ENCODE data around the gene SPATS2. TPM values are rescaled to one million over a fixed set of nuclear protein-coding genes. Genes with fewer than 3 reads are reported as not detected.
A peak's percentile ranks its signal among the peaks of the same experiment; 100 is the strongest.

Gene SPATS2
- total RNA-seq, 2 donors from 2014 or later, result 17.2 to 21.9 TPM

DNA sequence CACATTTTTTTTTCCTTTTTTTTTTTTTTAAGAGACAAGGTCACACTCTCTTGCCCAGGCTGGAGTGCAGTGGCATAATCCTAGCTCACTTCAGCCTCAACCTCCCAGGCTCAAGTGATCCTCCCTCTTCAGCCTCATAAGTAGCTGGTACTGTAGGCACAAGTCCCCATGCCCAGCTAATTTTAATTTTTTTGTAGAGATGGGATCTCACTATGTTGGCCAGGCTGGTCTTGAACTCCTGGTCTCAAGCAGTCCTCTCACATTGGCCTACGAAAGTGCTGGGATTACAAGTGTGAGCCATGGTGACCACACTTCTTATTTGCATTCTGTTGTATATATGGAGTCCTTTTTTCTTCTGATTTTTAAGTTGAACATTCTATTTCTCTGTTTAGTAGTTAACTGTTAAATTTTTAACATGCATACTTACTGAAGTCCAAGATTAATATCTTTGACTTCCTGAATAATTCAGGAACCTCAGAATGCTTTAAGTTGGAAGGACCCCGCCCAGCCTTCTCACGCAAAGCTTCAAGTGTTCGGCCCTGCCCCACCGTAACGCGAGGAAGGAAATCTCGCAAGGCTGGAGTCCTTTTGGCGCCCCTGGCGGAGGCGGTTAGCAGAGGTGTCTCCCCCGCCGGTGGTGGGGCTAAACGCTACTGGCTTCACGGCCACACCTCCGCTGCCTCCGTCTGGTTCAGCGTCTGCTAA lies 21.6 kb downstream of the SPATS2 start:
- no peaks in the 10 kb centered on the region for H3K27me3 ChIP-seq
- H3K36me3 ChIP-seq, result no peaks in the 10 kb centered on the region
- intact Hi-C loops (cut with DNase I), result no loop called here
- peak; percentile 22 for DNase-seq
- no peak overlapping the region for H3K27ac ChIP-seq
- no peak overlapping the region for H3K9ac ChIP-seq (ENCODE audit: low read depth in 2 of 2, low read length in 2 of 2)
- H3K9me3 ChIP-seq, result no peaks in the 10 kb centered on the region
- TF ChIP-seq, protein P1, sequence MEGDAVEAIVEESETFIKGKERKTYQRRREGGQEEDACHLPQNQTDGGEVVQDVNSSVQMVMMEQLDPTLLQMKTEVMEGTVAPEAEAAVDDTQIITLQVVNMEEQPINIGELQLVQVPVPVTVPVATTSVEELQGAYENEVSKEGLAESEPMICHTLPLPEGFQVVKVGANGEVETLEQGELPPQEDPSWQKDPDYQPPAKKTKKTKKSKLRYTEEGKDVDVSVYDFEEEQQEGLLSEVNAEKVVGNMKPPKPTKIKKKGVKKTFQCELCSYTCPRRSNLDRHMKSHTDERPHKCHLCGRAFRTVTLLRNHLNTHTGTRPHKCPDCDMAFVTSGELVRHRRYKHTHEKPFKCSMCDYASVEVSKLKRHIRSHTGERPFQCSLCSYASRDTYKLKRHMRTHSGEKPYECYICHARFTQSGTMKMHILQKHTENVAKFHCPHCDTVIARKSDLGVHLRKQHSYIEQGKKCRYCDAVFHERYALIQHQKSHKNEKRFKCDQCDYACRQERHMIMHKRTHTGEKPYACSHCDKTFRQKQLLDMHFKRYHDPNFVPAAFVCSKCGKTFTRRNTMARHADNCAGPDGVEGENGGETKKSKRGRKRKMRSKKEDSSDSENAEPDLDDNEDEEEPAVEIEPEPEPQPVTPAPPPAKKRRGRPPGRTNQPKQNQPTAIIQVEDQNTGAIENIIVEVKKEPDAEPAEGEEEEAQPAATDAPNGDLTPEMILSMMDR (IDR thresholded peaks at IDR 0.05), result no peak
- no peak overlapping the region for H3K4me3 ChIP-seq
- no peaks in the 10 kb centered on the region for H3K4me1 ChIP-seq

DNA sequence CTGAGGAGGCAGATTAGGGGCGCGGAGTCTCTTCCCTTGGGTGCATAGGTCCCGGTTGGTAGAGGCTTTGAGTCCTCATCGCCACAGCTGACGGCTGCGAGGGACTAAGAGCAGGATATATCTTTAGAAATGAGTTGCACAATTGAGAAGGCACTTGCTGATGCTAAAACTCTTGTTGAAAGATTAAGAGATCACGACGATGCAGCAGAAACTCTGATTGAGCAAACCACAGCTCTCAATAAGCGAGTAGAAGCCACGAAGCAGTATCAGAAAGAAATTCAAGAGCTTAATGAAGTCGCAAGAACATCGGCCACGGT lies 22.1 kb downstream of the SPATS2 start:
- DNase-seq, result no peak
- H3K27ac ChIP-seq, result no peak overlapping the region
- intact Hi-C loops (cut with DNase I), result no loop called here
- TF ChIP-seq, protein P1 (IDR thresholded peaks at IDR 0.05), result no peak
- no peaks in the 10 kb centered on the region for H3K4me1 ChIP-seq
- no peaks in the 10 kb centered on the region for H3K9me3 ChIP-seq
- no peaks in the 10 kb centered on the region for H3K27me3 ChIP-seq
- H3K36me3 ChIP-seq, result no peaks in the 10 kb centered on the region
- H3K4me3 ChIP-seq, result no peak overlapping the region
- H3K9ac ChIP-seq (ENCODE audit: low read depth in 2 of 2, low read length in 2 of 2), result no peak overlapping the region

DNA sequence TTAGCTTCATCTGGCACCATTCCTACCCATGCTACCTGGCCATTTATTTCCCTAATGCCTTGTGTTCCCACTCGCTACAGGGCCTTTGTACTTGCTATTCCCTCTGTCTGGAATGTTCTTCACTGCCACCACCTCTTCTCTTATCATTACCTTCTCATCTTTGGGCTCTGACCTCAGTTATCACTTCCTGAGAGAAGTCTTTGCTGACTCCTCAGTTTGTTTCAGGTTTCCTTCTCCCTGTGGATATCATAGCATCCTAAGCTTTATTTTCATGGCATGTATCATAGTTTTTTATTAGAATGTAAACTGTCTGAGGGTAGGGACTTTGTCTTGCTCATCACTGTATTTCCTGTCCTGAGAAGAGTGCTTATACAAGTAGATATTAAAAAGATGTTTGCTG lies 29.7 kb downstream of the SPATS2 start:
- H3K9ac ChIP-seq (ENCODE audit: low read depth in 2 of 2, low read length in 2 of 2), result no peak overlapping the region
- H3K27ac ChIP-seq, result no peak overlapping the region
- no peak overlapping the region for H3K4me3 ChIP-seq
- no peaks in the 10 kb centered on the region for H3K9me3 ChIP-seq
- no peaks in the 10 kb centered on the region for H3K4me1 ChIP-seq
- TF ChIP-seq, protein P1 (IDR thresholded peaks at IDR 0.05), result no peak
- intact Hi-C loops (cut with DNase I), result no loop called here
- H3K36me3 ChIP-seq, result no peaks in the 10 kb centered on the region
- no peaks in the 10 kb centered on the region for H3K27me3 ChIP-seq
- DNase-seq, result no peak

DNA sequence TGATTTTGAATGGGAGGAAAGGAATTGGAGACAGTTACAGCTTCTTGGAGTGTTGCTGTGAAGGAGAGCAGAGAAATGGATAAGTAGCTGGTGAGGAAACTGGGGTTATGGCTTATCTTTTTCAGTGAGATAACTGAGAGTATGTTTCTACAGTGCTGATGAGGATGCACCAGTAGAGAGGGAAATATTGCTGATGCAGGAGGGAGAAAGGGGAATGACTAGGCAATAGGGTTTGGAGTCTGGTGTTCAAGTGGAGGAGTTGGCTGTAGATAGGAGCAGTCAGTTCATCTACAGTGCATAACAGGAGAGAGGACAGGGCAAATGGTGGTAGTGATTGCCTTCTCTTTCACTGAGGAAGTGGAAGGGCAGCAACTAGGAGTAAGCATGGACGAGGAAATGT lies 33.0 kb downstream of the SPATS2 start:
- intact Hi-C loops (cut with DNase I), result no loop called here
- Histone ChIP-seq H3K36me3 (no peaks in the 10 kb centered on the region), H3K9ac (ENCODE audit: low read depth in 2 of 2, low read length in 2 of 2) (no peak overlapping the region), H3K27me3 (no peaks in the 10 kb centered on the region), H3K4me1 (no peaks in the 10 kb centered on the region), H3K27ac (no peak overlapping the region), H3K4me3 (no peak overlapping the region), H3K9me3 (no peaks in the 10 kb centered on the region)
- TF ChIP-seq, protein P1 (IDR thresholded peaks at IDR 0.05), result no peak
- no peak for DNase-seq

DNA sequence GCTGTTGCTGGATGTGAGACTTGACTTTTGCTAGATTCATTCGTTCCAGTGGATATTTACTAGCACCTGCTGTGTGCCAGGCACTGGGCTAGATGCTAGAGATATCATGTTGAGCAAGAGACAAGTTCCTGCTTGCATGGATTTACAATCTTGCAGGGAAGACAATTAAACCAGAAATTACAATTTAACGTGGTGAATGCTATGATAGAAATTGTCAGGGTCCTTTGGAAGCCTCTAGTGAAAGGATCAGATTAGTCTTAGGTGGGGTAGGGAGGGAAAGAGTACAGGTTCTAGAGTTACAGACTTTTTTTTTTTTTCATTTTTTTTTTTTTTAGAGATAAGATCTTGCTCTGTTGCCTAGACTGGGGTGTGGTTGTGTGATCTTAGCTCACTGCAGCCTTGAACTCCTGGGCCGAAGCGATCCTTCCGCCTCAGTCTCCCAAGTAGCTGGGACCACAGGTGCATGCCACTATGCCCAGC lies 36.7 kb downstream of the SPATS2 start:
- intact Hi-C loops (cut with DNase I), result no loop called here
- peak; percentile 41 for DNase-seq
- TF ChIP-seq, protein P1 (IDR thresholded peaks at IDR 0.05), result no peak
- Histone ChIP-seq H3K9ac (ENCODE audit: low read depth in 2 of 2, low read length in 2 of 2) (no peak overlapping the region), H3K27me3 (no peaks in the 10 kb centered on the region), H3K36me3 (no peaks in the 10 kb centered on the region), H3K4me1 (no peaks in the 10 kb centered on the region), H3K9me3 (no peaks in the 10 kb centered on the region), H3K4me3 (no peak overlapping the region), H3K27ac (no peak overlapping the region)
